GM19023 (cell line): ENCODE measurements around the gene CUTC.
"Not testable (repeated sequence)": the region's sequence is repeated elsewhere in the genome, so short reads cannot be mapped to it uniquely, and the experiment has no call there.

Source experiments
- ATAC-seq: cut with Tn5 transposase; IDR thresholded peaks from one replicate; pipeline ENCODE4 v1.9.1; 2021; ENCODE audit warnings: mild to moderate bottlenecking, moderate library complexity; ENCODE audit not compliant: unreplicated experiment

Gene CUTC

GRCh38 chr10:99742254-99742653 lies 10.2 kb downstream of the CUTC start:
- ATAC-seq, result no peak

GRCh38 chr10:99742701-99743100 lies 10.7 kb downstream of the CUTC start:
- ATAC-seq, result no peak

GRCh38 chr10:99743841-99744240 lies 11.8 kb downstream of the CUTC start:
- ATAC-seq, result no peak

GRCh38 chr10:99746166-99746565 lies 14.1 kb downstream of the CUTC start:
- ATAC-seq, result not testable (repeated sequence)

GRCh38 chr10:99748823-99749451 lies 16.9 kb downstream of the CUTC start:
- no peak for ATAC-seq

GRCh38 chr10:99750641-99751040 lies 18.6 kb downstream of the CUTC start:
- ATAC-seq, result no peak

- ATAC-seq, result no peak
Measured at GRCh38 chr10:99754670-99755069, 22.6 kb downstream of the CUTC start.

GRCh38 chr10:99756159-99756558 lies 24.1 kb downstream of the CUTC start:
- no peak for ATAC-seq

- no peak for ATAC-seq
Measured at GRCh38 chr10:99758211-99758891, 26.3 kb downstream of the CUTC start.

GRCh38 chr10:99760321-99760720 lies 28.3 kb downstream of the CUTC start:
- ATAC-seq, result no peak

GRCh38 chr10:99761365-99761764 lies 29.3 kb downstream of the CUTC start:
- ATAC-seq, result no peak

GRCh38 chr10:99765672-99766301 lies 33.8 kb downstream of the CUTC start:
- ATAC-seq, result peak; percentile 17

GRCh38 chr10:99766302-99766681 lies 34.3 kb downstream of the CUTC start:
- ATAC-seq, result peak; percentile 64

GRCh38 chr10:99767901-99768300 lies 35.9 kb downstream of the CUTC start:
- ATAC-seq, result no peak

GRCh38 chr10:99768556-99768955 lies 36.5 kb downstream of the CUTC start:
- ATAC-seq, result no peak

- no peak for ATAC-seq
Measured at GRCh38 chr10:99769706-99770105, 37.7 kb downstream of the CUTC start.

GRCh38 chr10:99770408-99771045 lies 38.5 kb downstream of the CUTC start:
- ATAC-seq, result no peak

GRCh38 chr10:99775850-99776249 lies 43.8 kb downstream of the CUTC start:
- ATAC-seq, result no peak

GRCh38 chr10:99777918-99778714 lies 46.1 kb downstream of the CUTC start:
- no peak for ATAC-seq

GRCh38 chr10:99779335-99779734 lies 47.3 kb downstream of the CUTC start:
- ATAC-seq, result no peak
